GM06990 (cell line): ENCODE data around the gene WDTC1.

ENCODE experiments used
- DNase-seq: peaks from one replicate; pipeline ENCODE4 v3.0.0-alpha.2; 2011; ENCODE audit not compliant: insufficient read length; ENCODE audit errors: extremely low read depth
- H3K27me3 ChIP-seq: replicated peaks from 2 replicates; pipeline ENCODE4 v1.6.0; 2011; ENCODE audit warnings: low read length; ENCODE audit not compliant: control insufficient read depth, insufficient read depth
- H3K36me3 ChIP-seq: 2 replicates; pipeline ENCODE4 v1.5.1; 2011; ENCODE audit warnings: low read length; ENCODE audit not compliant: control insufficient read depth, insufficient read depth
- H3K4me3 ChIP-seq: replicated peaks from 2 replicates; pipeline ENCODE4 v1.5.1; 2011; ENCODE audit warnings: low read depth, mild to moderate bottlenecking, control low read depth, low read length
- CTCF ChIP-seq: IDR thresholded peaks from 2 replicates; pipeline ENCODE4 v1.5.1; 2011; ENCODE audit warnings: low read length, control low read depth, mild to moderate bottlenecking, inconsistent platforms; ENCODE audit not compliant: insufficient read depth, poor library complexity, severe bottlenecking

WDTC1 gene

GRCh38 chr1:27314169-27314568 lies 79.7 kb downstream of the WDTC1 start:
- H3K36me3 ChIP-seq = no peaks in the 10 kb centered on the region
- DNase-seq = no peak
- TF ChIP-seq CTCF = no peak
- H3K4me3 ChIP-seq = no peak overlapping the region
- no peaks in the 10 kb centered on the region for H3K27me3 ChIP-seq

DNA sequence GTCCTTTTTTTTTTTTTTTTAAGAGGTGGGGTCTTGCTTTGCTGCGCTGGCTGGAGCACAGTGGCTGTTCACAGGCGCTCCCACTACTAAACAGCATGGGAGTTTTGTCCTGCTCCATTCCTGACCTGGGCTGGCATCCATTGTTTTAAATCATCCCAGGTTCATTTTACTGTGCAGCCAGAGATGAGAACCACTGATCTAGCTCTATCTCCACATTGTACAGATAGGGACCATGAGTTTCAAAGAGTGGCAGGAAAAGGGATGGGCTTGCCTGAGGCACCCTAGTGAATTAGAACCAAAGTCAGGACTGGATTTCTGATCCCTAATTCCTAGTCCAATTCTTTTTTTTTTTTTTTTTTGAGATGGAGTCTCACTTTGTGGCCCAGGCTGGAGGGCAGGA lies 80.3 kb downstream of the WDTC1 start:
- Histone ChIP-seq H3K27me3 (no peaks in the 10 kb centered on the region), H3K36me3 (no peaks in the 10 kb centered on the region), H3K4me3 (no peak overlapping the region)
- TF ChIP-seq CTCF = no peak
- no peak for DNase-seq

DNA sequence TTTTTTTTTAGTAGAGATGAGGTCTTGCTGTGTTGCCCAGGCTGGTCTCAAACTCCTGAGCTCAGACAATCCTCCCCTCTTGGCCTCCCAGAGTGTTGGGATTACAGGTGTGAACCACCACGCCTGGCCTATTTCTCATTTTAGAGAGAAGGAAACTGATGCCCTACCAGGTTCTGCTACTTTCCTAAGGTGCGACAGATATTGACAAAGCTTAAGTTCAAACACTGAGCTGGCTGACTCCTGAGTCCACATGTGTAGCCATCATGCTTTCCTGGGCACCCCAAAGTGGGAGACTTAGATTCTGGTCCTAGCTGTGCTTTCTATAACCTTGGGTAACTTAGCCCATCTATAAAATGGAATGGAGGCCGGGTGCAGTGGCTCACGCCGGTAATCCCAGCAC lies 82.4 kb downstream of the WDTC1 start:
- no peak for TF ChIP-seq CTCF
- H3K36me3 ChIP-seq = no peaks in the 10 kb centered on the region
- H3K4me3 ChIP-seq = no peak overlapping the region
- no peak for DNase-seq
- no peaks in the 10 kb centered on the region for H3K27me3 ChIP-seq

GRCh38 chr1:27318136-27318535 lies 83.7 kb downstream of the WDTC1 start:
- no peak for TF ChIP-seq CTCF
- no peak for DNase-seq
- Histone ChIP-seq H3K4me3 (no peak overlapping the region), H3K36me3 (no peaks in the 10 kb centered on the region), H3K27me3 (no peaks in the 10 kb centered on the region)

DNA sequence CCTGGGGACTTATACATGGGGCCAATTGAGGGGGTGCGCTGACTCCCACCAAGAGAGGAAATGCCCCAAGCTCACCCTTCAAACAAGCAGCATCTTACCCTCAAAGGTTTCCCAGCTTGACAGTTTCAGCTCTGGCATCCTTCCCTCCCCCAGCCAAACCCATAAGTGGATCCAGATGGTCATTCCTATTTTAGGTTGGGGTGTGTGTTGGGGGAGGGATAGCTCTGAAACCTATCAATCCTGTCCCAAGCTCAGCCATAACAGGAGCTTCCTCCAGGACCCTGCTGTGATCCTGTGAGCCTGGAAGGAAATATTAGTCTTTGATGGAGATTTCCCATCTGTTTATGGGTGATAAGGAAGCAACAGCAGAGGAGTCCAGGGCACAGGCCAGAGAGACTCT lies 84.2 kb downstream of the WDTC1 start:
- Histone ChIP-seq H3K27me3 (no peaks in the 10 kb centered on the region), H3K36me3 (no peaks in the 10 kb centered on the region), H3K4me3 (no peak overlapping the region)
- no peak for DNase-seq
- TF ChIP-seq CTCF = no peak

DNA sequence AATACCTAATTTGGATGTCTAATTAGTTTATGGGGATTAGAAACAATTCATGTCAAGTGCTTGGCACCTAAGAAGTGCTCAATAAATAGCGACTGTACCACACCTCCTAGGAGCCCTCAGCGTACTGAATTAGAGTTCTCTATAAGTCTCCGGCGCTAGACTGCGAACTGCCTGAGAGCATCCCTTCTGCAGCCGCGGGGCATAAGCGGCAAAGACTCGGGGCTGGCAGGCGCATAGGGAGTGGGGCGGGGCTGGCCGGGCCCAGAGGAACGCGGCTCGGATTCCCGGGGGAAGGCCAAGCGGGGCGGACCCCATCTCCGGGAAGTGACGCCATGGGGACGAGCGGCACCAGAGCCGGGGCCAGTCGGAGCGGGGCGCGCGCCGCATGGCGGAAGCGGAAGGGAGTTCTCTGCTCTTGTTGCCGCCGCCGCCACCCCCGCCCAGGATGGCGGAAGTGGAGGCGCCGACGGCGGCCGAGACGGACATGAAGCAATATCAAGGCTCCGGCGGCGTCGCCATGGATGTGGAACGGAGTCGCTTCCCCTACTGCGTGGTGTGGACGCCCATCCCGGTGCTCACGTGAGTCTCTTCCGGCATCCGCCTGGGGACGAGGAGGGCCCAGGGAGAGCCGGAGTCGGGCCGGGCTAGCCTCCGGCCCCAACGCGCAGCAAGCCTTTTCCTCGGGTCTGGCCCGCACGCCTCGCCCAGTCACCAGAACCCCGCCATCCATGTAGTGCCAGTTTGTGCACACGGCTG lies 87.6 kb downstream of the WDTC1 start, which contains the start of gene TMEM222:
Gene TMEM222 (plus strand): TSS at position 351 of the 756 bp plus-strand sequence. CDS start 35 bp downstream, at position 386.
- peak; percentile 99 for DNase-seq
- Histone ChIP-seq H3K4me3 (peak within 1 kb of the TSS; percentile 98), H3K27me3 (no peaks in the 10 kb centered on the region), H3K36me3 (peaks cover 11% of the 10 kb centered on the region)
- TF ChIP-seq CTCF = no peak
